ENCODE measurements around the gene SMAD6.

Gene SMAD6

DNA sequence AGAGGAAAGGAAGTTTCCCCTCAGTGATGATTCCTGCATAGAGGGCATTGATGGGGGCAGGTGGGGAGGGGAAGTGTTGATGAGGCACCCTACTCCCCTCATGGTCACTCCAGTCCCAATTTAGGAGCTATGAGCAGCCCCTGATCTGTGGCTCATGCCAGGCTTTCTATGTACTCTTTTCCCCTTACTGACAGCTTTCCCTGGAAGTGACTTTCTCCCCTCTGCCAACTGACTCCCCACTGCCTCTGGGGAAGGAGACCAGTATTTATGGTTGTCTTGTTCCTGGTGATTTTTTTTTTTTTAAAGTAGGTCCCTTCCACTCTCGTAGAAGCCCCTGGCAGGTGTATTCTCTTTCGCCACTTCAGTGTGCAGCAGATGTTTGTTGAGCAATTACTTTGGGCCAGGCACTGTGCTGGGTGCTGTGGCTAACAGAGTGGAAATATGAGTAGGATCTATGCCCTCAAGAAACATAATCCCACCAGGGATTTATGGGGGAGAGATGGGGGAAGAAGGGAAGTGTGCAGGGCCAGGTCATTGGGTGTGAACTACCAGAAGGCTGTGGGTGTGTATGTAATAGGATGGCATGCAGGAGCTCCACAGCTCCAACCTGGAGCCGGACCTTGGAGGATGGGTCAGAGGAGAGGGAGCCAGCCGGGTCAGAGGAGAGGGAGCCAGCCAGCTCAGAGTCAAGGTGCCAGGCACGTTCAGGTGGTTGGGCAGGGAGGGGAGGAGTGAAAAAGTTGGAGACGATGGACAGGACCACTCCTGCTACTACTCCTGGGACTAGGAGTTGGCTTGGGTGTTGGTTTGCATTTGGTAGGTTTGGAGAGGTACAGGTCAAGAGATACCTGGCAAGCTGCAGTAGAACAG is 3.5 kb downstream of the SMAD6 start:
- H3K9me3 Mint-ChIP-seq, result no peaks in the 10 kb centered on the region
- no peak overlapping the region for H3K4me3 Mint-ChIP-seq
- H3K36me3 Mint-ChIP-seq, result peaks cover 6% of the 10 kb centered on the region
- DNase-seq (ENCODE audit: low spot score in 2 of 2) (no peak), ATAC-seq (no peak)
- peaks cover 22% of the 10 kb centered on the region for H3K4me1 Mint-ChIP-seq
- H3K27ac Mint-ChIP-seq, result no peak overlapping the region

- ATAC-seq, result no peak
- no peak overlapping the region for H3K4me3 Mint-ChIP-seq
- no peaks in the 10 kb centered on the region for H3K9me3 Mint-ChIP-seq
- H3K36me3 Mint-ChIP-seq, result peaks cover 6% of the 10 kb centered on the region
- H3K27ac Mint-ChIP-seq, result no peak overlapping the region
- H3K4me1 Mint-ChIP-seq, result peaks cover 20% of the 10 kb centered on the region
- DNase-seq (ENCODE audit: low spot score in 2 of 2), result no peak
Measured at GRCh38 chr15:66706225-66706732, 4.2 kb downstream of the SMAD6 start.

DNA sequence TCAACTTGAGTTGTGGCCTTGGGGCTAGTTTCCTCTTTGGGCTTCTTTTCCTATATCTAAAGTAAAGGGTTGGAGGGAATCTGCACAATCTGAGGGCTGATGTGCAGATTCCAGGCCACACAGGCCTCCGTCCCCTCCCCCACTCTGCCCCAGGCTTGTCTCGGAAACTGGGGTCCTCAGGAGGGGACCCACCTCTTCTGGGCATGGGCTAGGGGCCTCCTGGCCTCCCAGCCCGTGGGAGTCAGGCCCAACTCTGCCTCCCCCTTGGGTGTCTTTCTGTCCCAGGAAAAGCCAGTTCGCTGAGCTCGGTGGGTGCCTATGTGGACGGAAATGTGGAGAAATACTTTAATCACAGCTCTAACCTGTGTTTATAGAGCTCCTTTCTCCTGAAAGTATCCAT is 4.8 kb downstream of the SMAD6 start:
- peaks cover under 1% of the 10 kb centered on the region for H3K36me3 Mint-ChIP-seq
- DNase-seq (ENCODE audit: low spot score in 2 of 2), result no peak
- peaks cover 16% of the 10 kb centered on the region for H3K4me1 Mint-ChIP-seq
- no peak for ATAC-seq
- H3K4me3 Mint-ChIP-seq, result no peak overlapping the region
- no peaks in the 10 kb centered on the region for H3K9me3 Mint-ChIP-seq
- no peak overlapping the region for H3K27ac Mint-ChIP-seq

- H3K4me3 Mint-ChIP-seq, result no peak overlapping the region
- ATAC-seq, result no peak
- H3K27ac Mint-ChIP-seq, result no peak overlapping the region
- no peaks in the 10 kb centered on the region for H3K9me3 Mint-ChIP-seq
- DNase-seq (ENCODE audit: low spot score in 2 of 2), result no peak
- H3K36me3 Mint-ChIP-seq, result no peaks in the 10 kb centered on the region
- H3K4me1 Mint-ChIP-seq, result peaks cover 10% of the 10 kb centered on the region
Measured at GRCh38 chr15:66707310-66708082, 5.5 kb downstream of the SMAD6 start.

DNA sequence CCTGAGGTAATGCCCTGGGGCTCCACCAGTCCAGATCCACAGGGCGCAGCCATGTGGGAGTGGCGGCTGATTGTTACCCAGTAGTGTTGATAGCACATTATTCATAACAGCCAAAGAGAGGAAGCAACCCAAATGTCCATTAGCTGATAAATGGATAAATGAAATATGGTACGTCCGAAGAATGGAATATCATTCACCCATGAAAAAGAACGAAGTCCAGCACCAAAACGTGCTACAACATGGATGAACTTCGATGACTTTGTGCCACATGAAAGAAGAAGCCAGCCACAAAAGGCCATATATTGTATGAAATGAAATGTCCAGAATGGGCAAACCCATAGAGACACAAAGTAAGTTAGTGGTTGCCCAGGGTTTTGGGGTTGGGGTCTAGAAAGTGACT is 6.4 kb downstream of the SMAD6 start:
- DNase-seq (ENCODE audit: low spot score in 2 of 2), result no peak
- no peaks in the 10 kb centered on the region for H3K9me3 Mint-ChIP-seq
- no peak for ATAC-seq
- H3K4me1 Mint-ChIP-seq, result peaks cover 10% of the 10 kb centered on the region
- H3K36me3 Mint-ChIP-seq, result no peaks in the 10 kb centered on the region
- no peak overlapping the region for H3K27ac Mint-ChIP-seq
- no peak overlapping the region for H3K4me3 Mint-ChIP-seq

GRCh38 chr15:66709884-66710283 is 7.8 kb downstream of the SMAD6 start:
- Mint-ChIP-seq H3K4me1 (peaks cover 1% of the 10 kb centered on the region), H3K27ac (no peak overlapping the region), H3K9me3 (no peaks in the 10 kb centered on the region), H3K36me3 (no peaks in the 10 kb centered on the region), H3K4me3 (no peak overlapping the region)
- DNase-seq (ENCODE audit: low spot score in 2 of 2) (no peak), ATAC-seq (no peak)

- H3K4me3 Mint-ChIP-seq, result no peak overlapping the region
- H3K4me1 Mint-ChIP-seq, result no peaks in the 10 kb centered on the region
- no peak for DNase-seq (ENCODE audit: low spot score in 2 of 2)
- no peaks in the 10 kb centered on the region for H3K36me3 Mint-ChIP-seq
- H3K9me3 Mint-ChIP-seq, result no peaks in the 10 kb centered on the region
- ATAC-seq, result no peak
- no peak overlapping the region for H3K27ac Mint-ChIP-seq
Measured at GRCh38 chr15:66711260-66711659, 9.2 kb downstream of the SMAD6 start.

DNA sequence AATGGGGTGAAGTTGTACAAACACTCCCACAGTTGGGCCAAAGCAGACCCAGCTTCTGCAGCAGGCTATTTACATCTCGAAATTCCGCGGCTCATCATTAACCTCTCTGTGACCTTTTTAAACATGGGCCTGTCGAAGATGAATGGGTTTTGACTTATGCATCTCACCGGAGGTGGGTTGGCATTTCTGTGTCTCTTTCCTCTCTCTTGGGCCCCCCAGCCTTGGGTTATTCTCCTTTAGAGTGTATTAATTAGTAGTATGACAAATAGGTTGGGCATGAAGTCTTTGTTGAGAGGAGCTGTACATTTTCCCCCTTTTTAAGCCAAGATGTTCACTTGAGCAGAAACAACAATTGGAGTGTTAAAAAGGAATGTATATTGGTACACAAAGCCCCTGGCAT is 9.8 kb downstream of the SMAD6 start:
- H3K27ac Mint-ChIP-seq, result no peak overlapping the region
- DNase-seq (ENCODE audit: low spot score in 2 of 2), result no peak
- H3K4me3 Mint-ChIP-seq, result no peak overlapping the region
- no peaks in the 10 kb centered on the region for H3K9me3 Mint-ChIP-seq
- no peaks in the 10 kb centered on the region for H3K4me1 Mint-ChIP-seq
- H3K36me3 Mint-ChIP-seq, result no peaks in the 10 kb centered on the region
- no peak for ATAC-seq

DNA sequence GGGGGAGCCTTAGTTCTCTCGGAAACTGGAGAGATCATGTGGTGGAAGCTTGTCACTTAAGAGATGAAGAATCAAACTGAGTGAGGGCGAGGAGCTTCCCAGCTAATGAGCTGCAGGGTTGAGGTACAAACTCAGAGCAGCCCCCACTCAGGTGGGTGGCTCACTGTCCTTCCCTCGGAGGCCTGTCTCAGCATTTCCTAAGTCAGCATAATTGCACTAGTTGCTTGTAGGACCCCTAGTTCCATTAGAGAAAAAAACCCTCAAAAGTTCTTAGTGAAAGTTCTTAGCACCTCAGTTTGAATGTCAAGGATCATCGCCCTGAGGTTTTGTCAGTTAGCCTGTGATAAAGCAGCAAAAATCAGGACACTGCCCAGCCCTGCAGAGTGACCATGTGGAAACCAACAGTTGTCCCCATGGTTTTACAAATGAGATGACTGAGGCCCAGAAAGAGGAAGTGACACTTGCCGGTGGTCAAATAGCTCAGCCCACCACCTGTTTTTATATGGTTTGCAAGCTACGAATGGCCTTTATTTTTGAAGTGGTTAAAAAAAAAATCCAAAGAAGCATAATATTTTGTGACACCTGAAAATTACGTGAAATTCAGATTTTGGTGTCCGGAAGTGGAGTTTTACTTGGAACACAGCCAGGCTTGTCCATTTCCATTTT is 11.9 kb downstream of the SMAD6 start:
- Mint-ChIP-seq H3K4me3 (no peak overlapping the region), H3K36me3 (no peaks in the 10 kb centered on the region), H3K27ac (no peak overlapping the region), H3K4me1 (no peaks in the 10 kb centered on the region), H3K9me3 (no peaks in the 10 kb centered on the region)
- DNase-seq (ENCODE audit: low spot score in 2 of 2), result no peak
- ATAC-seq, result no peak

DNA sequence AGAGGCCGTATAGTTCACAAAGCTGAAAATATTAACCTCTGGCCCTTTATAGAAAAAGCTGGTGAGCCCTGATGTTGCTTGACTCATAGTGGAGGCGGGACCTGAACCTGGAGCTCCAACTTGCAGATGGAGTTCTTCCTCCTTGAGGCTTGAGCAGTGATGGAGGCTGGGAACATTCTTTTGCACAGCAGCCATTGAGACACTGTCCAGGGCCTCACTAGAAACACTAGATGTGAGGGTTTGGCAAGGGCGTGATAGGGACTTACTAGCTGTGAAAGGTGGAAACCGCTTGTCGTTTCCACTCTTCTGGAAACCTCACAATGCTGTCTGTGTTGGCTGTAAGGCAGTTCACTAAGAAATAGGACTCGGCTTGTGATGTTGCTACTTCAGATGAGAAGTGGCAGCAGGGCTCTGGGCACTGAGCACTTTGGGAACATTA is 12.5 kb downstream of the SMAD6 start:
- ATAC-seq, result no peak
- Mint-ChIP-seq H3K36me3 (no peaks in the 10 kb centered on the region), H3K4me1 (no peaks in the 10 kb centered on the region), H3K27ac (no peak overlapping the region), H3K4me3 (no peak overlapping the region), H3K9me3 (no peaks in the 10 kb centered on the region)
- DNase-seq (ENCODE audit: low spot score in 2 of 2), result no peak

- no peak overlapping the region for H3K27ac Mint-ChIP-seq
- no peaks in the 10 kb centered on the region for H3K36me3 Mint-ChIP-seq
- ATAC-seq, result no peak
- peaks cover 1% of the 10 kb centered on the region for H3K4me1 Mint-ChIP-seq
- no peaks in the 10 kb centered on the region for H3K9me3 Mint-ChIP-seq
- H3K4me3 Mint-ChIP-seq, result no peak overlapping the region
- DNase-seq (ENCODE audit: low spot score in 2 of 2), result no peak
Measured at GRCh38 chr15:66715181-66715624, 13.2 kb downstream of the SMAD6 start.

DNA sequence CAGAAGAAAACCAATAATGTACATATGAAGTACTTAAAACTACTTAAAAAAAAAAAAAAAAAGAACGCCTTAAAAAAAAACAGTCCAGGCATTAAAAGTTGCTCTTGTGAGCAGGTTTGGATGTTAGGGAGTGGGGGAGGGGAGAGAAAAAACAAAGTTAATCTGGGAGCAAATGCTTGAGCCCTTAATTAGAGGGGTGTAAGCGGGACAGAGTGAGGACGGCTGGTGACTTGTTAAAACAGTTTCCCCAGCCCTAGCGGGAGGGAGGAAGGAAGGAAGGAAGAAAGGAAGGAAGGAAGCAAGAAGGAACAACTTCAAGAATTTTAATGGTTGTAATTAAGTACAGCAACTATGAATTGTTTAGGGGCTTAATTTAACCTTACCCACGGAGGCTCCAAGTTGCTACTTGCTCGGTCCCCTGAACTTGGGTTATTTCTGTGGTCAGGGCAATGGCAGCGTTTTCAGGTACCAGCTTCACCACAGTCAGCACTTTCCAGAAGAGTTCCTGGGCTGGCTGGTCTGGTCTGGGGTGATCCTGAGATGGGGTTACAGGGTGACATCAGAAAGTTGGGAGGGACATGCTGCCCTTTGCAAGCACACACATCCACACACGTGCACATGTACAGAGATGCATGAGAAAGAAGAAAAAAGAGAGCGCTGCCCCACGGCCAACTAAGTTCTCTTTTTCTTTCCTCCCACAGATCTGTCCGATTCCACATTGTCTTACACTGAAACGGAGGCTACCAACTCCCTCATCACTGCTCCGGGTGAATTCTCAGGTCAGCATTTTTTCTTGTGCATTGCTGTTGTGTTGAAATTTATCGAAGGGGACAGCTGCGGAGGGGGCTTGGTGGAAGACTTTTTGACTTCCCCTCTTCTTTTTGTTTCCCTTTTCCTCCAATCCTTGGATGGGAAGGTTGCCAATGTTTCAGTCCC is 14.0 kb downstream of the SMAD6 start:
- Mint-ChIP-seq H3K36me3 (no peaks in the 10 kb centered on the region), H3K4me3 (no peak overlapping the region), H3K9me3 (no peaks in the 10 kb centered on the region), H3K4me1 (peaks cover 9% of the 10 kb centered on the region), H3K27ac (no peak overlapping the region)
- DNase-seq (ENCODE audit: low spot score in 2 of 2) (no peak), ATAC-seq (no peak)

DNA sequence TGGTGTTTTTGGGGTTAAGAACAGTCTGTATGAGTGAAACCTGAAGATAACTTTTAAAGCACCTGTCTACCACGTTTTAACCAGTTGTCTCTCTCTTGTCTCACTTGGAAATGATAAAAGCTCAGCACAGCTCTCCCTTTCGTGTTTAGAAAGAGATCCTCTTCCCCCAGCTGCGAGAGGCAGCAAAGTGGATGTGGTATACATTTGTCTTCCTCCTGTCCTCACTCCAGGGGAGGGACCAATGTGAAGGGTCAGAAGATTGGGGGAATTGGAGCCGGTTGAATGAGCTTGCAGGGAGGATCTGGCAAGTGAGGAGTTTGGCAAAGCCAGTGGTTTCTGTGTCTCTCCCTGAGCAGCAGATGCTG is 14.6 kb downstream of the SMAD6 start:
- DNase-seq (ENCODE audit: low spot score in 2 of 2) (no peak), ATAC-seq (no peak)
- H3K4me1 Mint-ChIP-seq, result peaks cover 13% of the 10 kb centered on the region
- H3K9me3 Mint-ChIP-seq, result no peaks in the 10 kb centered on the region
- H3K36me3 Mint-ChIP-seq, result no peaks in the 10 kb centered on the region
- H3K4me3 Mint-ChIP-seq, result no peak overlapping the region
- no peak overlapping the region for H3K27ac Mint-ChIP-seq

GRCh38 chr15:66718220-66718988 is 16.4 kb downstream of the SMAD6 start:
- no peaks in the 10 kb centered on the region for H3K9me3 Mint-ChIP-seq
- peaks cover 16% of the 10 kb centered on the region for H3K4me1 Mint-ChIP-seq
- H3K27ac Mint-ChIP-seq, result no peak overlapping the region
- no peaks in the 10 kb centered on the region for H3K36me3 Mint-ChIP-seq
- DNase-seq (ENCODE audit: low spot score in 2 of 2) (no peak), ATAC-seq (no peak)
- no peak overlapping the region for H3K4me3 Mint-ChIP-seq

Measured in stimulated activated effector memory CD8-positive, alpha-beta T cell treated with anti-CD3 and anti-CD28 coated beads, Interleukin-12 subunit alpha, Interleukin-12 subunit beta, amount 100 ng/mL, for 72 hours (primary cell).